Measurements from ENCODE around the gene RHOF.

DNA sequence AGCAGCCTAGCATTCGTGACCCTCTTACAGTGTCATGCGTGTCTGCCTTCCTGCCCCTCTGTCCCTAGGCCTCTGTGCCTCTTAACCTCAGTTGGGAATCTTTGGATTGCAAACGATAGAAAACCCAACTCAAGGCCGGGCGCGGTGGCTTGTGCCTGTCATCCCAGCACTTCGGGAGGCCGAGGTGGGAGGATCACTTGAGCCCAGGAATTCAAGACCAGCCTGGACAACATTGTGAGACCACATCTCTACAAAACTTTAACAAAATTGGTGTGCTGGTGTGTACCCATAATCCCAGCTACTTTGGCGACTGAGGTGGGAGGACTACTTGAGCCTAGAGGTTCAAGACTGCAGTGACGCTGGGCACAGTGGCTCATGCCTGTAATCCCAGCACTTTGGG lies 44.2 kb downstream of the RHOF start:
- no peak for TF ChIP-seq EZH2 (IDR thresholded peaks at IDR 0.05; ENCODE audit: low read length, missing control alignments)
- TF ChIP-seq, protein P1, sequence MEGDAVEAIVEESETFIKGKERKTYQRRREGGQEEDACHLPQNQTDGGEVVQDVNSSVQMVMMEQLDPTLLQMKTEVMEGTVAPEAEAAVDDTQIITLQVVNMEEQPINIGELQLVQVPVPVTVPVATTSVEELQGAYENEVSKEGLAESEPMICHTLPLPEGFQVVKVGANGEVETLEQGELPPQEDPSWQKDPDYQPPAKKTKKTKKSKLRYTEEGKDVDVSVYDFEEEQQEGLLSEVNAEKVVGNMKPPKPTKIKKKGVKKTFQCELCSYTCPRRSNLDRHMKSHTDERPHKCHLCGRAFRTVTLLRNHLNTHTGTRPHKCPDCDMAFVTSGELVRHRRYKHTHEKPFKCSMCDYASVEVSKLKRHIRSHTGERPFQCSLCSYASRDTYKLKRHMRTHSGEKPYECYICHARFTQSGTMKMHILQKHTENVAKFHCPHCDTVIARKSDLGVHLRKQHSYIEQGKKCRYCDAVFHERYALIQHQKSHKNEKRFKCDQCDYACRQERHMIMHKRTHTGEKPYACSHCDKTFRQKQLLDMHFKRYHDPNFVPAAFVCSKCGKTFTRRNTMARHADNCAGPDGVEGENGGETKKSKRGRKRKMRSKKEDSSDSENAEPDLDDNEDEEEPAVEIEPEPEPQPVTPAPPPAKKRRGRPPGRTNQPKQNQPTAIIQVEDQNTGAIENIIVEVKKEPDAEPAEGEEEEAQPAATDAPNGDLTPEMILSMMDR (conservative IDR thresholded peaks at IDR 0.05 in 1 of 2, IDR thresholded peaks at IDR 0.05 in 1 of 2; ENCODE audit: low read depth in 1 of 2, low read length in 2 of 2), result no peak

All from fibroblast of lung (primary cell).